A549 treated with AZD9567 at 1 μM for 4 hours (cell line): ENCODE data around the gene LGALS7B. TPM values are rescaled to one million over a fixed set of nuclear protein-coding genes. Genes with fewer than 3 reads are reported as not detected.

Experiments
- total RNA-seq: library from RNA; stranded (reverse); fragments of 200-300 nt; extraction: Qiagen RNA extraction; gene quantifications from 5 replicates; pipeline ENCODE4 v1.2.3, GENCODE V29; 2022; ENCODE audit not compliant: insufficient read depth

The LGALS7B gene
- total RNA-seq, result 0.42 to 0.57 TPM (median 0.46 TPM) in 3 of 5 replicates, not detected in the others

GRCh38 chr19:38788478-38789243 is at the start of gene LGALS7B:
Gene LGALS7B (plus strand): TSS chr19:38789200. CDS start chr19:38789227, 27 bp downstream.

GRCh38 chr19:38744298-38744681 is 44.7 kb upstream of the LGALS7B start, which contains the start of gene CAPN12:
Gene CAPN12 (minus strand): TSS chr19:38744474. CDS start chr19:38744165, 309 bp downstream.

GRCh38 chr19:38773469-38774177 is 15.4 kb upstream of the LGALS7B start, which contains the start of gene LGALS7:
Gene LGALS7 (minus strand): TSS chr19:38773517. CDS start chr19:38773492, 25 bp downstream.

GRCh38 chr19:38812841-38813320 is 23.9 kb downstream of the LGALS7B start, which contains the start of gene LGALS4:
Gene LGALS4 (minus strand): TSS chr19:38812945. CDS start chr19:38812886, 59 bp downstream.

Other genes with a start within 250 kb of the LGALS7B start
- gene MAP4K1, start 171.2 kb upstream of the LGALS7B start, total RNA-seq, result 0.78 to 1.1 TPM (median 1.1 TPM) in 4 of 5 replicates, not detected in the other
- gene EIF3K, start 170.0 kb upstream of the LGALS7B start, total RNA-seq, result 645 to 1,052 TPM (median 725 TPM) in 5 replicates
- gene ACTN4, start 141.6 kb upstream of the LGALS7B start, total RNA-seq, result 1,033 to 1,160 TPM (median 1,098 TPM) in 5 replicates
- gene CAPN12, start 44.7 kb upstream of the LGALS7B start, total RNA-seq, result 4.3 to 7.3 TPM (median 5.5 TPM) in 5 replicates
- 0.23 TPM in 1 of 5 replicates, not detected in the others for gene LGALS7, start 15.7 kb upstream of the LGALS7B start, total RNA-seq
- gene LGALS4, start 23.7 kb downstream of the LGALS7B start, total RNA-seq, result 0.49 to 1.0 TPM (median 0.60 TPM) in 4 of 5 replicates, not detected in the other
- 264 to 308 TPM (median 279 TPM) in 5 replicates for gene ECH1, start 42.6 kb downstream of the LGALS7B start, total RNA-seq
- 319 to 411 TPM (median 329 TPM) in 5 replicates for gene HNRNPL, start 60.8 kb downstream of the LGALS7B start, total RNA-seq
- 1.6 to 10.9 TPM (median 2.5 TPM) in 5 replicates for gene RINL, start 89.1 kb downstream of the LGALS7B start, total RNA-seq
- 35.3 to 38.9 TPM (median 36.2 TPM) in 5 replicates for gene SIRT2, start 110.4 kb downstream of the LGALS7B start, total RNA-seq
- gene NFKBIB, start 110.8 kb downstream of the LGALS7B start, total RNA-seq, result 67.2 to 126 TPM (median 97.7 TPM) in 5 replicates
- 0.72 to 1.1 TPM (median 0.89 TPM) in 4 of 5 replicates, not detected in the other for gene CCER2, start 123.0 kb downstream of the LGALS7B start, total RNA-seq
- gene SARS2, start 141.6 kb downstream of the LGALS7B start, total RNA-seq, result 56.5 to 71.5 TPM (median 60.9 TPM) in 5 replicates
- gene MRPS12, start 141.7 kb downstream of the LGALS7B start, total RNA-seq, result 240 to 311 TPM (median 272 TPM) in 5 replicates
- gene FBXO17, start 186.5 kb downstream of the LGALS7B start, total RNA-seq, result 51.9 to 84.2 TPM (median 80.0 TPM) in 5 replicates
- 3.0 to 6.9 TPM (median 3.8 TPM) in 5 replicates for gene FBXO27, start 243.3 kb downstream of the LGALS7B start, total RNA-seq